HPDE6-E6E7 (cell line): Measurements from ENCODE around the gene PHEX.
A peak's percentile ranks its signal among the peaks of the same experiment; 100 is the strongest.

Experiments used
- DNase-seq: peaks from one replicate; pipeline ENCODE4 v3.0.0; 2011; ENCODE audit warnings: missing footprints; ENCODE audit errors: extremely low spot score

The PHEX gene

DNA sequence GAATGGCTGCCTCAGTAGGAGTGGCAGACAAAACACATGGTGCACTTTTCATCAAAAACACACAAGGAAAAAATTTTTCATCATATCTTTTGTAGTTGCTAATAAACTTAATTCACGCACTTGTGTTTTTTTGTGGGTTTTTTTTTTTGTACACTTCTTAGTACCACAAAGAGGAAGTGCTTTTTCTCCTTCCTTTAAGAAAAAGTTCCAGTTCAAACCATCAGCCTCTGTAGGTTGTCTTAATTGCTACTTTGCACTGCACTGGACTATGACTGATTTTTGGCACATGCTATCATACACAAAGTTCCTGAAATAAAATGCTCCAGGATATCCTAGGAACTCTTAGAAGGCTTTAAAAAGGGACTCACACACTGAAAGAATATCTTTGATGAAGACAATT, at the start of gene PHEX:
TSS of gene PHEX (plus strand) at position 242 of the 400 bp plus-strand sequence. CDS start 681 bp downstream, outside the sequence.
- no peak for DNase-seq

- peak; percentile 77 for DNase-seq
Measured at GRCh38 chrX:21985332-21985777, 46.8 kb upstream of the PHEX start.

DNA sequence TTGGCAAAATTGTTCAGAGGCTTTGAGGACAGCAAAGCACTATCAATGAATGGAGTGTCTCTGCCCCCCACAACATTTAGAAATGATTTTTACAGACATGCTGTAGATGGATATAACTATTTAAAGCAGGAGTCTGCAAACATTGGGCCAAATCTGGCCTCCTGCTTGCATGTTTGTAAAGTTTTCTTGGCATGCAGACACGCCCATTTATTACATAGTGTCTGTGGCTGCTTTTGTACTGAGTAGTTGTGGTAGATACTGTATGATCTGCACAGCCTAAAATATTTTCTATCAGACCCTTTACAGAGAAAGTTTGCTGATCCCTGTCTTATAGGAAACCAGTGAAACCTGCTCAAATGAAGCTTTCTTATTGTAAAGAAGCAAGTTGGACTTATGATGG, 45.5 kb upstream of the PHEX start:
- DNase-seq: no peak

GRCh38 chrX:21989384-21989783, 42.7 kb upstream of the PHEX start:
- DNase-seq: no peak

GRCh38 chrX:21990832-21991231, 41.3 kb upstream of the PHEX start:
- no peak for DNase-seq

- DNase-seq: no peak
Measured at GRCh38 chrX:21991504-21991903, 40.6 kb upstream of the PHEX start.

- no peak for DNase-seq
Measured at GRCh38 chrX:21993265-21993664, 38.9 kb upstream of the PHEX start.

GRCh38 chrX:21996872-21997455, 35.2 kb upstream of the PHEX start:
- no peak for DNase-seq

DNA sequence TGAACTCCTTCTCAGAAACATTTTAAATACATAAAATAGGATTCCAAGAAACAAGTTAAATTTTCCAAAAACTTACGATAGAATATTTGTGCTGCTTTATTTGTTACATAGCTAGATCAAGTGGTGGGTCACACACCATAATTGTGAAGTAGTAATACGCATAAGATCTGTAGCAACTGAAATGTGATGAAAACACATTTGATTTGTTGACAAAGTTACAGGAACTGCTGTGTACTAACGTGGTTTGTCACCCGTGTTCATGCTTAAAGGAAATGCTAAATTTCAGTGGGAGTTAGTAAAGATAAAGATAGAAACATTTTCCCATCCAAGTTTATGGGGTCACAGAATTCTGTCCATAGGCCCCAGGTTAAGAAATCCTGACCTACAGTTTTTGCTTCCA, 34.1 kb upstream of the PHEX start:
- DNase-seq: no peak

DNA sequence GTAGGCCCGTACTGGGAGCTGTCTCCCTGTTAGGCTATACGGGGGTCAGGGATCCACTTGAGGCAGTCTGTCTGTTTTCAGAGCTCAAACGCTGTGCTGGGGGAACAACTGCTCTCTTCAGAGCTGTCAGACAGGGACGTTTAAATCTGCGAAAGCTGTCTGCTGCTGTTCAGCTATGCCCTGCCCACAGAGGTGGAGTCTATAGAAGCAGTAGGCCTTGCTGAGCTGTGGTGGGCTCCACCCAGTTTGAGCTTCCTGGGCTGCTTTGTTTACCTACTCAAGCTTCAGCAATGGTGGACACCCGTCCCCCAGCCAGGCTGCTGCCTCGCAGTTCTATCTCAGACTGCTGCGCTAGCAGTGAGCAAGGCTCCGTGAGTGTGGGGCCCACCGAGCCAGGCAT, 27.3 kb upstream of the PHEX start:
- DNase-seq: no peak

DNA sequence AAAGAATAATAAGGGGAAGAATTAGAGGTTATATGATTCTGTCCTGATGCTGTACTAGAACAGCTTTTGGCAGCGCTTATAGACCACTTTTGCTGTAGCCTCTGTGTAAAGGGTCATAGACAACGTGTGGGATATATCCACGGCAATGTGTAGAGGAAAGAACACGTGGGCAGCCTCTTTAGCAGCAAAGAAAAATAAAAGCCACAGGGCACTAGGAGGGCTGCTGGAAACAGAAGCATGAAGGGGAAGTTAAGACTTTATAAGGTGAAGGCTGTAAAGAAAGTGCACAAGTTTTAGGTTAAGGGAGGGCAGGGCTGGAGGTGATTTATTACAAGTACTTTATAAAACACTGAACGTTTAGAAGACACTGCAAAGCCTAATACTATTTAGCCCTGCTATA, 20.1 kb upstream of the PHEX start:
- DNase-seq: no peak

GRCh38 chrX:22012931-22013330, 19.2 kb upstream of the PHEX start:
- DNase-seq: no peak

GRCh38 chrX:22015139-22015750, 16.9 kb upstream of the PHEX start:
- DNase-seq: no peak

- no peak for DNase-seq
Measured at GRCh38 chrX:22021751-22022324, 10.3 kb upstream of the PHEX start.

- no peak for DNase-seq
Measured at GRCh38 chrX:22024577-22024976, 7.5 kb upstream of the PHEX start.

- DNase-seq: no peak
Measured at GRCh38 chrX:22025751-22026150, 6.4 kb upstream of the PHEX start.

DNA sequence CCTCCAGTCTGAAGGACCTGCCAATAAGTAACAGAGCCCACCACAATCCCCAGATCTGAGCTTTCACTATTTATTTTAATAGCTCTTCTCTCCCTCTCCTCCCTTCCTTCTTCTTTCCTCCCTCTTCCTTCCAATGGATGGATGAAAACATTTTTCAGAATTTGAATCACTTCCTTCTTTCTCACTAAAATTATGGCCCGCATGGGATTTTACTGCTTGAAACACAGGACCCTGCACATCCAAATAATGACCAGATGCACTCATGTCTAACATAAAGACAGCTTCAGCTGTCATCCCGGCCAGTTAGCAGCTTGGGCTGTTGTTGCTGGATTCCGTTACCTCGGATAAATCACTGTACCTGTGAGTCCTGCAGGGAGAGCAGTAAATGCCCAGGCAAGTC, 5.4 kb upstream of the PHEX start:
- no peak for DNase-seq

DNA sequence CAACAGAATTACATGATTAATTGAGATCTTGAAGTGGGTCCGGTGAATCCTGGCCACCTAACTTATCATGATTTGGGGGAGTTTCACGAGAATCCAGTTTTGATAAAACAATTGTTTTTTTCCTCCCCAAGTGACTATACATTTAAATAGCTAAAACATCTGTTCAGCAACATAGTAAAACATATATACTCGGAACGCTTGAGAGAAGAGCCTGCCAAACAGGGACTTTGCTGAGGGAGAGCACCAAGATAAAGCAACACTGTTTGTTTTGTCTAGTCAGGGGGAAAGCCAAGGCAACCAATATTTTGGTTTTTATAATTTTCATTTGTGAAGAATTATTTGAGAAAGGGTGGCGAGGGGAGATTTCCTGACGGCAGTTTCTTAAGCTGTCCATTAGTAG, 381 bp downstream of the PHEX start:
- DNase-seq: no peak

DNA sequence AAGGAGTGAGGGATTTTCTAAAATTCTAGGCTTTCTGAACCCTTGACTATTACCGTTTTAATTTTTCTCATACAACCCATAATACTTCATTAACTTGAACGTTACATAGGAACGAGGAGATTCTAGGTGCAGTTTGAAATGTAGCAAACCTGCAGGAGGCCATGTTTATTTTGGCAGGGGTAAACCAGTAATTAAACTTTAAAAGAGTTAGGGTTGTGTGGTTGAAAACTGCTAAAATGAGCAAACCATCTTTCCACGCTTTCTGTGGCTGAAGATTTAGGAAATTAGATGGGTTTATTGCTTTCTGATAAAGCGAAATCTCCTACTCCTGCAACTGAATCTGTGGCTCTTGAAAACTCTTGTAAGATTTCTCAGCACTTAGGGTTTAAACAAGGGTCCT, 1.7 kb downstream of the PHEX start:
- no peak for DNase-seq

- DNase-seq: no peak
Measured at GRCh38 chrX:22035236-22035635, 3.1 kb downstream of the PHEX start.

DNA sequence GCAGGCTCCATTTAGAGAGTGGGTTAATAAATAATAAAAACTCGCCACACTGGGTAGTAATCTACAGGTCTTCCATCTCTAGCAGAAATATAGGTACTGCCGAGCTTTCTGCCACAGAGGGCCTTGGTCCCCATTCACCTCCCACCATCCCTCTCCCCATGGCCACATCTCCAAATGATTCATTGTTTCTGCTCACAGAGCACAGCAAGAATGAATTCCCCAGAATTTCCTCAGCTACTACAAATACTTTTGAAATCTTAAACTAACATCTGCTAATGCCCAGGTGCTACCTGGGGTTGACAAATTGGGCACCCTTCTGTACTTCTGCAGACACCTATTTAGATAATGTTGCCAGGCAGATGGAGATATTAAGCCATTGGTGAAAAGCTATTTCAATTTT, 5.1 kb downstream of the PHEX start:
- no peak for DNase-seq

DNA sequence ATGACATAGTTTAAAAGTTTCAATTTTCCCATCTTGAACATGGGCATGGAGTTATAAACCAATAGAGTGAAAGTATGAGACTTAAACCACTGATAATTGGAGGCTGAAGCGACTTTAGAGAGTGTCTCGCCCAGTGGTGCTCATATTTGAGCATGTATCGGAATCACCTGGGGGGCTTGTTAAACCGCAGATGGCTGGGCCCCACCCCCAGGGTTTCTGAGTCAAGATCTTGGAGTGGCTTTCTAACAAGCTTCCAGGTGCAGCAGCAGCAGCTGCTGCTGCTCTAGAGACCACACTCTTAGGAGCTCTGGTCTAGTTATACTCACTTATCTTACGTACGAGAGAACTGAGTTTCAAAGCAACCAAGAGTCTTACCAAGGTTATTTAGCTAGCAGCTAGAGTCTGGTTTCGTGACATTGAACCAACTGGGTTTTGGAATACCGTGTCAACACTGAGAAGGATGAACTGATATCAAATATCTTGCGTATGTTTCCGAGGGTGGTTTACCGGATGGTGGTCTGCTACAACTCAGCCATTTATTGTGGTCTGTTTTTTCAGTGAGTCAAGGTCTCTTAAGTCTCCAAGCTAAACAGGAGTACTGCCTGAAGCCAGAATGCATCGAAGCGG, 5.9 kb downstream of the PHEX start:
- DNase-seq: no peak

DNA sequence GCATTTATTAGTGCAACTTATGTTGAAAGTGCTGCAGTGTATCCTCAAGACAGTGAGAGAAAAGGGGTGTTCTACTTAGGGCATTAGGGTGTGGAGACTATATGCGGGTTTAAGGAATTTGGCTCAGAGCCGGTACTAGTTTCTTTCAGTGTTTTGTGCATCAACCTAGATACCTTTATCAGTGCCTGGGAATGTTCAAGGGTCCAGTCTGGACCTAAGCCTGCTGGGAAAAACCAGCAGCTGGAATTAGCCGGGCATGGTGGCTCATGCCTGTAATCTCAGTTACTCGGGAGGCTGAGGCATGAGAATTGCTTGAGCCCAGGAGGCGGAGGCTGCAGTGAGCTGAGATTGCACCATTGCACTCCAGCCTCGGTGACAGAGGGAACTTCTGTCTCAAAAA, 7.4 kb downstream of the PHEX start:
- no peak for DNase-seq
